HepG2 (cell line): ENCODE results near the gene ARHGAP23. TPM values are rescaled to one million over a fixed set of nuclear protein-coding genes. Genes with fewer than 3 reads are reported as not detected.

ENCODE experiments used
- ADNP ChIP-seq: sonication (generic); formaldehyde crosslinking; IDR thresholded peaks from 2 replicates; pipeline ENCODE4 v1.4.0; 2020; ENCODE audit warnings: missing genetic modification reagents
- ATRX ChIP-seq: sonication (generic); formaldehyde crosslinking; IDR thresholded peaks from 2 replicates; pipeline ENCODE4 v1.4.0; 2020; ENCODE audit warnings: missing genetic modification reagents, borderline replicate concordance
- ETV6 ChIP-seq: sonication (generic); formaldehyde crosslinking; conservative IDR thresholded peaks from 2 replicates; pipeline ENCODE4 v1.4.0; 2020; ENCODE audit warnings: missing genetic modification reagents
- FUBP1 ChIP-seq: sonication (generic); formaldehyde crosslinking; IDR thresholded peaks from 2 replicates; pipeline ENCODE4 v1.5.1; 2020; ENCODE audit warnings: missing genetic modification reagents, mild to moderate bottlenecking, borderline replicate concordance
- HBP1 ChIP-seq: IDR thresholded peaks from 2 replicates; pipeline ENCODE4 v1.6.1; 2016; ENCODE audit warnings: low read depth, control low read depth
- JARID2 ChIP-seq: sonication (generic); formaldehyde crosslinking; IDR thresholded peaks from 2 replicates; pipeline ENCODE4 v1.8.1; 2023; ENCODE audit warnings: missing genetic modification reagents, inconsistent platforms; ENCODE audit not compliant: insufficient replicate concordance
- MTA3 ChIP-seq: sonication (generic); formaldehyde crosslinking; IDR thresholded peaks from 2 replicates; pipeline ENCODE4 v1.4.0; 2020; ENCODE audit warnings: missing genetic modification reagents
- NKX3-1 ChIP-seq: sonication (generic); formaldehyde crosslinking; IDR thresholded peaks from 2 replicates; pipeline ENCODE4 v1.5.0; 2020; ENCODE audit warnings: missing genetic modification reagents
- PHB2 ChIP-seq: fragments of 450-650 bp; IDR thresholded peaks from 2 replicates; pipeline ENCODE4 v1.6.1; 2018; ENCODE audit not compliant: partially characterized antibody
- UBTF ChIP-seq: sonication (generic); formaldehyde crosslinking; IDR thresholded peaks from 2 replicates; pipeline ENCODE4 v1.4.0; 2020; ENCODE audit warnings: mild to moderate bottlenecking, missing genetic modification reagents
- ZBTB10 ChIP-seq: sonication (generic); formaldehyde crosslinking; IDR thresholded peaks from 2 replicates; pipeline ENCODE4 v1.4.0; 2020; ENCODE audit warnings: missing genetic modification reagents, borderline replicate concordance
- ZNF792 ChIP-seq: IDR thresholded peaks from 2 replicates; pipeline ENCODE4 v1.6.1; 2016
- polyA plus RNA-seq, 8 experiments: library from polyadenylated mRNA; depleted of rRNA in 3 of 8; stranded (reverse) in 7 of 8; unstranded in 1 of 8; fragments of >200 nt; fragmentation: Illumina TruSeq in 4 of 8; extraction: Trizol in 4 of 8; gene quantifications; 2 replicates each; pipeline versions ENCODE4 v1.2.1 to v1.2.3, GENCODE V29; 2011 to 2016; ENCODE audit warnings: low read depth in 4 of 8, missing spikeins in 1 of 8, mixed read lengths in 1 of 8; ENCODE audit not compliant: insufficient read depth in 1 of 8
- total RNA-seq, 5 experiments: library from RNA; depleted of rRNA; stranded (reverse); fragments of >200 nt; fragmentation: Illumina TruSeq; extraction: Trizol; gene quantifications; 2 replicates each; pipeline ENCODE4 v1.2.3, GENCODE V29; 2016; ENCODE audit warnings: low read depth in 1 of 5
- TF ChIP-seq, protein P1 (sequence below): sonication (generic); formaldehyde crosslinking; IDR thresholded peaks from 2 replicates; pipeline ENCODE4 v1.5.1; 2020; ENCODE audit warnings: missing genetic modification reagents, mild to moderate bottlenecking, borderline replicate concordance

Gene ARHGAP23
- total and polyA plus RNA-seq, 2 of the 13 experiments (the other 11 are each of a cell fraction or from before 2014, with no cell fraction given) = 0.03 TPM; not detected in 1

- TF ChIP-seq UBTF = no peak
- no peak for TF ChIP-seq ATRX (CRISPR knock-in tag)
- no peak for TF ChIP-seq FUBP1 (CRISPR knock-in tag)
- TF ChIP-seq ADNP (CRISPR knock-in tag) = no peak
- no peak for TF ChIP-seq ZBTB10 (CRISPR knock-in tag)
- no peak for TF ChIP-seq JARID2 (CRISPR knock-in tag)
- no peak for TF ChIP-seq NKX3-1 (CRISPR knock-in tag)
- TF ChIP-seq ZNF792 (CRISPR knock-in tag) = no peak
- TF ChIP-seq HBP1 (CRISPR knock-in tag) = no peak
- TF ChIP-seq PHB2 = no peak
- TF ChIP-seq MTA3 (CRISPR knock-in tag) = no peak
- no peak for TF ChIP-seq ETV6 (CRISPR knock-in tag)
- TF ChIP-seq, protein P1, sequence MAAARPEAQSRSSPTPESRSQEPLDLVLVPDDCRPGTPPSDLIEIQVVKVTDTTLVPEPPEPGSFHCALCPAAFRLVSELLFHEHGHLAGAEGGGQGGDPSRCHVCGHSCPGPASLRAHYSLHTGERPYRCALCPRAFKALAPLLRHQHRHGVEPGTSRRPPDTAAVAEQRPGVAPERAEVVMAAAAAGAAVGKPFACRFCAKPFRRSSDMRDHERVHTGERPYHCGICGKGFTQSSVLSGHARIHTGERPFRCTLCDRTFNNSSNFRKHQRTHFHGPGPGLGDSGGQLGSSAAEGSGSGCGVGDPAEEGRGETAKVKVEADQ (CRISPR knock-in tag) = no peak
These were observed 7.5 kb downstream of the ARHGAP23 start (continued) for GRCh38 chr17:38435795-38436194.
